CD4-positive, alpha-beta T cell (primary cell): ENCODE measurements around the gene FEN1. TPM values are rescaled to one million over a fixed set of nuclear protein-coding genes. Genes with fewer than 3 reads are reported as not detected.

Experiments
- ATAC-seq: fragments of 200-7000 bp; cut with Tn5 transposase; one replicate; pipeline ENCODE4 v1.10.0; 2022; ENCODE audit warnings: mild to moderate bottlenecking; ENCODE audit not compliant: poor library complexity
- CTCF ChIA-PET: fragments of 350-600 bp; sonication (Branson Sonifier 250); formaldehyde crosslinking; loops from one replicate; lab custom pipeline; 2021; ENCODE audit warnings: antibody characterized with exemption, inconsistent platforms; lab: Charles Lee
- POLR2A ChIA-PET: fragments of 350-600 bp; sonication (Branson Sonifier 250); formaldehyde crosslinking; loops from one replicate; lab custom pipeline; 2021; ENCODE audit warnings: antibody characterized with exemption, inconsistent platforms; lab: Charles Lee
- DNase-seq, 14 experiments: peaks; one replicate each; pipeline ENCODE4 v3.0.0-alpha.2; 2013 to 2020; ENCODE audit warnings: mixed read lengths in 2 of 14
- H3K27ac ChIP-seq, 2 donors: one replicate each; pipeline versions ENCODE4 v1.5.1 to v1.7.0; 2013; ENCODE audit warnings: low read length in 2 of 2, low read depth in 1 of 2, mild to moderate bottlenecking in 1 of 2
- H3K27me3 ChIP-seq, 2 experiments: 1 replicate in 1 of 2; 2 replicates in 1 of 2; pipeline versions ENCODE4 v1.6.1 to v1.7.0; 2013; ENCODE audit warnings: low read length in 2 of 2, control low read depth in 1 of 2, mild to moderate bottlenecking in 1 of 2, moderate library complexity in 1 of 2; ENCODE audit not compliant: insufficient read depth in 2 of 2, control insufficient read depth in 1 of 2
- H3K36me3 ChIP-seq: one replicate; pipeline ENCODE4 v1.6.1; 2013; ENCODE audit warnings: low read length, control low read depth; ENCODE audit not compliant: insufficient read depth
- H3K4me1 ChIP-seq: one replicate; pipeline ENCODE4 v1.6.1; 2013; ENCODE audit warnings: low read length, control low read depth; ENCODE audit not compliant: insufficient read depth
- H3K4me3 ChIP-seq: one replicate; pipeline ENCODE4 v1.5.1; 2013; ENCODE audit warnings: mild to moderate bottlenecking, low read length, moderate library complexity
- H3K9me3 ChIP-seq, 2 experiments: 1 replicate in 1 of 2; 2 replicates in 1 of 2; pipeline versions ENCODE4 v1.6.1 to v1.7.0; 2013; ENCODE audit warnings: low read length in 2 of 2, mild to moderate bottlenecking in 2 of 2, control low read depth in 1 of 2, moderate library complexity in 1 of 2; ENCODE audit not compliant: control insufficient read depth in 1 of 2, insufficient read depth in 1 of 2
- H3K27ac Mint-ChIP-seq: one replicate; pipeline ENCODE4 v1.8.0; 2020; ENCODE audit warnings: mixed read lengths
- H3K27me3 Mint-ChIP-seq: one replicate; pipeline ENCODE4 v1.8.0; 2021; ENCODE audit warnings: mixed read lengths
- H3K36me3 Mint-ChIP-seq: one replicate; pipeline ENCODE4 v1.8.0; 2021; ENCODE audit warnings: low read depth, mixed read lengths
- H3K4me1 Mint-ChIP-seq: one replicate; pipeline ENCODE4 v1.8.0; 2021; ENCODE audit warnings: low read depth, mixed read lengths
- H3K4me3 Mint-ChIP-seq: one replicate; pipeline ENCODE4 v1.8.0; 2020; ENCODE audit warnings: mild to moderate bottlenecking, mixed read lengths
- H3K9me3 Mint-ChIP-seq: one replicate; pipeline ENCODE4 v1.8.0; 2020; ENCODE audit warnings: mixed read lengths
- CTCF ChIP-seq: fragments of 200-600 bp; IDR thresholded peaks from one replicate; pipeline ENCODE4 v1.8.0; 2022; ENCODE audit warnings: antibody characterized with exemption, mild to moderate bottlenecking
- intact Hi-C, 2 experiments: fragments of 100-400 bp; cut with DNase I in 1 of 2; cut with micrococcal nuclease in 1 of 2; formaldehyde crosslinking; loops; one replicate each; pipeline versions ENCODE4 v1.15.1 to v1.9.0; 2023 to 2025; cut with DNase I, micrococcal nuclease
- total RNA-seq, 174 experiments: library from RNA in 2 of 174; stranded (reverse) in 2 of 174; gene quantifications; one replicate each; pipeline ENCODE4 v1.2.3 and lab custom pipeline; 2021 to 2026

The FEN1 gene
- total RNA-seq, 2 experiments from 2014 or later, result 7.5 to 9.1 TPM

- ChIA-PET POLR2A (no interaction called here), CTCF (no interaction called here)
- no peaks in the 10 kb centered on the region for H3K9me3 Mint-ChIP-seq
- peaks cover 10% of the 10 kb centered on the region for H3K4me1 Mint-ChIP-seq
- no peak overlapping the region for H3K4me3 ChIP-seq
- H3K9me3 ChIP-seq, result peaks cover 0 to 9% of the 10 kb centered on the region in 2 experiments
- no peak for ATAC-seq
- no peak for TF ChIP-seq CTCF
- H3K27me3 Mint-ChIP-seq, result peaks cover 41% of the 10 kb centered on the region
- DNase-seq, result no peak
- H3K36me3 Mint-ChIP-seq, result no peaks in the 10 kb centered on the region
- no peaks in the 10 kb centered on the region for H3K36me3 ChIP-seq
- no peak overlapping the region for H3K27ac Mint-ChIP-seq
- no peak overlapping the region for H3K27ac ChIP-seq
- no peak overlapping the region for H3K4me3 Mint-ChIP-seq
- intact Hi-C loops, result no loop called here
- peaks cover 20 to 24% of the 10 kb centered on the region in 2 experiments for H3K27me3 ChIP-seq
- peaks cover 21% of the 10 kb centered on the region for H3K4me1 ChIP-seq
Observed at GRCh38 chr11:61750631-61751273, 42.0 kb upstream of the FEN1 start.

GRCh38 chr11:61751384-61751783 is 41.3 kb upstream of the FEN1 start:
- Mint-ChIP-seq H3K27ac (no peak overlapping the region), H3K4me1 (peaks cover 10% of the 10 kb centered on the region), H3K4me3 (no peak overlapping the region), H3K36me3 (no peaks in the 10 kb centered on the region), H3K27me3 (peaks cover 41% of the 10 kb centered on the region), H3K9me3 (no peaks in the 10 kb centered on the region)
- intact Hi-C loops, result no loop called here
- ATAC-seq (no peak), DNase-seq (no peak)
- ChIA-PET CTCF (no interaction called here), POLR2A (interaction anchor here (0.6 kb wide), 1 partner anchor 920 kb away, joined by 3 read pairs; no protein-coding TSS in a partner anchor)
- H3K9me3 ChIP-seq, result peaks cover 0 to 9% of the 10 kb centered on the region in 2 experiments
- H3K36me3 ChIP-seq, result no peaks in the 10 kb centered on the region
- no peak overlapping the region for H3K4me3 ChIP-seq
- TF ChIP-seq CTCF, result no peak
- H3K4me1 ChIP-seq, result peaks cover 27% of the 10 kb centered on the region
- no peak overlapping the region for H3K27ac ChIP-seq
- H3K27me3 ChIP-seq, result peaks cover 20 to 24% of the 10 kb centered on the region in 2 experiments

GRCh38 chr11:61752117-61752924 is 40.4 kb upstream of the FEN1 start, which contains the start of gene MYRF:
Gene MYRF (plus strand): TSS chr11:61752636. CDS start chr11:61752745, 109 bp downstream.
- DNase-seq (peak; percentile 23 to 79 (median 53)), ATAC-seq (peak; percentile 93)
- no peaks in the 10 kb centered on the region for H3K9me3 Mint-ChIP-seq
- H3K4me1 Mint-ChIP-seq, result peaks cover 10% of the 10 kb centered on the region
- peaks cover 0 to 9% of the 10 kb centered on the region in 2 experiments for H3K9me3 ChIP-seq
- POLR2A ChIA-PET, result interaction anchor here (0.6 kb wide), 1 partner anchor 919 kb away, joined by 3 read pairs; no protein-coding TSS in a partner anchor
- TF ChIP-seq CTCF, result no peak
- CTCF ChIA-PET, result no interaction called here
- peaks cover 20 to 24% of the 10 kb centered on the region in 2 experiments for H3K27me3 ChIP-seq
- H3K4me3 Mint-ChIP-seq, result peak within 1 kb of the TSS; percentile 69
- peak within 1 kb of the TSS; percentile 49 for H3K4me3 ChIP-seq
- H3K27ac ChIP-seq, result no peak within 1 kb of the TSS
- no peaks in the 10 kb centered on the region for H3K36me3 Mint-ChIP-seq
- H3K36me3 ChIP-seq, result no peaks in the 10 kb centered on the region
- H3K27ac Mint-ChIP-seq, result no peak within 1 kb of the TSS
- H3K27me3 Mint-ChIP-seq, result peaks cover 41% of the 10 kb centered on the region
- intact Hi-C loops, result loop anchor here in 1 of 2 experiments (2.0 kb wide), 1 partner anchor 356 kb away; no protein-coding TSS in a partner anchor
- peaks cover 29% of the 10 kb centered on the region for H3K4me1 ChIP-seq
